ENCODE measurements around the gene HELLS.
"Not testable (repeated sequence)": the region's sequence is repeated elsewhere in the genome, so short reads cannot be mapped to it uniquely, and the experiment has no call there.

DNA sequence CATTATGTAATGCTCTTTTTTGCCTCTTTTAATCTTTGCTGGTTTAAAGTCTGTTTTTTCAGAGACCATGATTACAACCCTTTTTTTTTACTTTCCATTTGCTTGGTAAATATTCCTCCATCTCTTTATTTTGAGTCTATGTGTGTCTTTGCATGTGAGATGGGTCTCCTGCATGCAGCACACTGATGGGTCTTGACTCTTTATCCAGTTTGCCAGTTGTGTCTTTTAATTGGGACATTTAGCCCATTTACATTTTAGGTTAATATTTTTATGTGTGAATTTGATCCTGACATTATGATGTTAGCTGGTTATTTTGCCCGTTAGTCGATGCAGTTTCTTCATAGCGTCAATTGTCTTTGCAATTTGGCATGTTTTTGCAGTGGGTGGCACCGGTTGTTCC, 92.5 kb downstream of the HELLS start:
- TF ChIP-seq, protein P1, sequence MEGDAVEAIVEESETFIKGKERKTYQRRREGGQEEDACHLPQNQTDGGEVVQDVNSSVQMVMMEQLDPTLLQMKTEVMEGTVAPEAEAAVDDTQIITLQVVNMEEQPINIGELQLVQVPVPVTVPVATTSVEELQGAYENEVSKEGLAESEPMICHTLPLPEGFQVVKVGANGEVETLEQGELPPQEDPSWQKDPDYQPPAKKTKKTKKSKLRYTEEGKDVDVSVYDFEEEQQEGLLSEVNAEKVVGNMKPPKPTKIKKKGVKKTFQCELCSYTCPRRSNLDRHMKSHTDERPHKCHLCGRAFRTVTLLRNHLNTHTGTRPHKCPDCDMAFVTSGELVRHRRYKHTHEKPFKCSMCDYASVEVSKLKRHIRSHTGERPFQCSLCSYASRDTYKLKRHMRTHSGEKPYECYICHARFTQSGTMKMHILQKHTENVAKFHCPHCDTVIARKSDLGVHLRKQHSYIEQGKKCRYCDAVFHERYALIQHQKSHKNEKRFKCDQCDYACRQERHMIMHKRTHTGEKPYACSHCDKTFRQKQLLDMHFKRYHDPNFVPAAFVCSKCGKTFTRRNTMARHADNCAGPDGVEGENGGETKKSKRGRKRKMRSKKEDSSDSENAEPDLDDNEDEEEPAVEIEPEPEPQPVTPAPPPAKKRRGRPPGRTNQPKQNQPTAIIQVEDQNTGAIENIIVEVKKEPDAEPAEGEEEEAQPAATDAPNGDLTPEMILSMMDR (IDR thresholded peaks at IDR 0.05) = not testable (repeated sequence)
- not testable (repeated sequence) for TF ChIP-seq POLR2A (IDR thresholded peaks at IDR 0.05); EP300 (IDR thresholded peaks at IDR 0.05; ENCODE audit: low read depth); POLR2AphosphoS5 (IDR thresholded peaks at IDR 0.05)

All from transverse colon (tissue), 4 donors.